C4-2B (cell line): ENCODE measurements around the gene OPRL1.

Experiments used
- H3K27ac ChIP-seq: fragments of 450-650 bp; 2 replicates; pipeline ENCODE4 v1.5.1; 2017
- CTCF ChIP-seq: fragments of 450-650 bp; conservative IDR thresholded peaks from 2 replicates; pipeline ENCODE4 v1.5.1; 2017; ENCODE audit warnings: mild to moderate bottlenecking
- ZFX ChIP-seq: fragments of 450-650 bp; IDR thresholded peaks from 2 replicates; pipeline ENCODE4 v1.6.1; 2017

Gene OPRL1

GRCh38 chr20:64080013-64080812 lies at the start of gene OPRL1:
Gene OPRL1 (plus strand): TSS chr20:64080082. CDS start chr20:64092721, 12,639 bp downstream.
- TF ChIP-seq CTCF (no peak), ZFX (no peak)
- H3K27ac ChIP-seq, result peak within 1 kb of the TSS; percentile 64

DNA sequence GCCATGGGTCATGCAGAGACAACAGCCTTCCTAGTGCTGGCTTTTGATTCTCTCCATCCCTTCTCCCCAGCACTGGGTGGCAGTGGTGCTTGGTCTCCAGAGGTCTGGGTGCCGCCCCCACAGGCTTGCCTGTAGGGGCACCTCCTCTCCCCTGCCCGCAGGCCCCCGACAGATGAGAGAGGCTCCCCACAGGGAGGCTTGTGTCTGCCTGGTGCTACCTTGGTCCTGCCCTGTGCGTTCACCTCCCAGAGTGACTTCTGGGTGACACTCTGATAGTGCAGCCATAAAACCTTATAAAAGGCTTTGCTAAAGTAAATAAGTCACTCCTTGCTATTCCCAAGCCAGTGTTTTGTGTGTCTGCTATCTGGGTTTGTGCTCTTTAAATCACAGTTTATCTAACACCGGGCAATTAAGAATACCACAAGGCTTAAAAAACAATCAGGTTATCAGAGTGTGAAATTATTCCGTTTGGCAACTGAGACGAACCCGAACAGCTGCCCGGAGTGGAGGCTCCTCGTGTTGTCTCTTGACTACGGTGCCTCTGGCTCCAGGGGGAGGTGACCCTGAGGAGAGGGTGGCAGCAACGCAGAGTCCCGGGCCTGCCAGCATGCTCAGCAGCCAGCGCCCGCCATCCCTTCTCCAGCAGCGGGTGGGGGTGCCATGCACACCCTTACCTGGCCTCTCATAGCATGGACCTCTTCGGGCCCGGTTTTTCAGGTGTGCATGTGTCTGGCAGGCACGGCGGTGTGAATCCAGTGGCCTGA lies 49.3 kb upstream of the OPRL1 start:
- no peak for TF ChIP-seq ZFX
- no peak for TF ChIP-seq CTCF
- no peak overlapping the region for H3K27ac ChIP-seq

DNA sequence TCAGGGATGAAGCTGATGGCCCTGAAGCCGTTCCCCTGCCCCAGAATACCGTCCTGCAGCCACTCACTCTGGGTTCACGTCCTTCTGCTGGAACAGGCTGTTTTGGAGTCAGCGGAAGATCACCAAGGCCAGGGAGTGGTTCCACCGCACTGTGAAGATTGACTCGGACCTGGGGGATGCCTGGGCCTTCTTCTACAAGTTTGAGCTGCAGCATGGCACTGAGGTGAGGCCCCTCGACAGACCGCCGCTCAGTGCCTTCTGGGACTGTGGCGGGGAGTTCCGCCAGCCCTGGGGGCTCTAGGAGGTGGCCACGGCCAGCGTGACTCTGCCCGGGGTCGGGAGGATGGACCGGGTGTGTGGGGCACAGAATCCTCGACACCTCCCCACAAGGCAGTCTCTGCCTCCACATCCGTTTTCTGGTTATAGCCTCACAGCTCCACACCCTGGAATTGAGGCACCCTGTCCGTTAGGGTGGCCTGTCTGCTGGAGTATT lies 48.0 kb upstream of the OPRL1 start:
- TF ChIP-seq CTCF (no peak), ZFX (no peak)
- H3K27ac ChIP-seq, result no peak overlapping the region

DNA sequence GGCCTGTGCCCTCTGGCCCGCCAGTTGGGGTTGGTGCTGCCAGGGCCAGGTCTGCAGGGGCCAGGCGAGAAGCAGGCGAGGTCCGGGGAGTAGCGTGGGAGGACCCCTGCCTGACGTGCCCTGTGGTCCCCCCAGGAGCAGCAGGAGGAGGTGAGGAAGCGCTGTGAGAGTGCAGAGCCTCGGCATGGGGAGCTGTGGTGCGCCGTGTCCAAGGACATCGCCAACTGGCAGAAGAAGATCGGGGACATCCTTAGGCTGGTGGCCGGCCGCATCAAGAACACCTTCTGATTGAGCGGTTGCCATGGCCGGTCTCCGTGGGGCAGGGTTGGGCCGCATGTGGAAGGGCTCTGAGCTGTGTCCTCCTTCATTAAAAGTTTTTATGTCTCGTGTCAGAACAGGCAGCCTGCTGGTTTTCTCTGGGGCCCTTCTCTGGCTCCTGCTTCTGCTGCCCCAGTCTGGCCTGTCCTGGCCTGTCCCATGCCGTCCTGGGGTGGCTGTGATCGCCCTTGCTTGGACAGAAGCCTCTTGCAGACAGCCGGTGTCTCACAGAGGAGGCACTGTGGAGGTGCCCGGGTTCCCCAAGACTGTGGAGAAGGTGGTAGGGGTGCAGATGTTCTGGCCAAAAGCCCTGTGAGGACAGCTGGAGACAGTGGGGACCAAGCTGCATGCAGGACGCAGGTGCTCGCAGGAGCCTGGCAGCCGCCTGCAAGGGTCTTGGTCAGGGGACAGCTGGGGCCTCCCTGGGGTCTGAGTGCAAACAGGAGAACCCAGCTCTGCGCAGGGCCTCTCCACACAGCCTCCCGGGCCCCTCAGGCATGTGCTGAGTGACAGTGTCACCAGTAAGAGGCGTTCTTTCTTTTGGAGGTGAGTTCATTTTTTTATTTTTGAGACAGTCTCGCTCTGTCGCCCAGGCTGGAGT lies 46.9 kb upstream of the OPRL1 start:
- no peak overlapping the region for H3K27ac ChIP-seq
- TF ChIP-seq ZFX, result no peak
- TF ChIP-seq CTCF, result no peak

DNA sequence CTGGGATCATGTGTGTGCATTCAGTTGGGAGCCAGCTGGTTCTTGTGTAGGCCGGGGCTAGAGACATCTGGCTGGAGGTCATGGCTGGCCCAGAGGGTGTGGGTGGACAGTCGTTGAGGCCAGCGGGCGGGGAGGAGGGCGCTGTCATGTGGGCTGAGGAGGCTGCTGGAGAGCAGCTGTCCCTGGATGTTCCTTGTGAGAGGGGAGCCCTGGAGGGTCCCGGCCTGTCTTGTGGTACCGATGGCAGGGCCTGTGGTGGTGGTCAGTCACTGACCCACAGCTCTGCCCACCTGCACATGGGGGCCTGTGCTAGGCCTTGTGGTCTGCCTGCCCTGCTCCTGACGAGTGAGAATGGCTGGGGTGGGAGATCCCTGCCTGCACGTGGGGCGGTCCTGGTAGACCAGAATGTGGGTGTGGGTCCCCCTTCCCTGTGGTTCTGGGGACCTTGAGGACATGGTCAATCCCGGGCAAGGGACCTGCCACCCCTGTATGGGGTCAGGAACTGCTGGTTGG lies 45.8 kb upstream of the OPRL1 start:
- no peak for TF ChIP-seq ZFX
- no peak for TF ChIP-seq CTCF
- H3K27ac ChIP-seq, result no peak overlapping the region

- TF ChIP-seq CTCF, result no peak
- no peak for TF ChIP-seq ZFX
- no peak overlapping the region for H3K27ac ChIP-seq
Observed at GRCh38 chr20:64035066-64035932, 44.6 kb upstream of the OPRL1 start.
